GM10248 (cell line): ENCODE results near the gene HHIPL1.

Experiments used
- CTCF ChIA-PET: fragments of 300-600 bp; sonication (Branson Sonifier 250); formaldehyde crosslinking; extraction: SDS; loops from one replicate; lab custom pipeline; 2021; ENCODE audit warnings: antibody characterized with exemption; lab: Yijun Ruan, JAX
- POLR2A ChIA-PET: fragments of 350-650 bp; sonication (Branson Sonifier 250); formaldehyde crosslinking; extraction: SDS; loops from one replicate; lab custom pipeline; 2020; ENCODE audit warnings: antibody characterized with exemption; lab: Yijun Ruan, JAX
- DNase-seq: peaks from one replicate; pipeline ENCODE4 v3.0.0; 2012; ENCODE audit errors: extremely low spot score
- TF ChIP-seq, protein P1 (sequence below): IDR thresholded peaks from 2 replicates; pipeline ENCODE4 v1.5.1; 2012; ENCODE audit warnings: mild to moderate bottlenecking, low read depth; ENCODE audit errors: extremely low read depth, missing control alignments, control extremely low read depth

The HHIPL1 gene

GRCh38 chr14:99699861-99700260 lies 54.9 kb downstream of the HHIPL1 start:
- POLR2A ChIA-PET, result no interaction called here
- TF ChIP-seq, protein P1, sequence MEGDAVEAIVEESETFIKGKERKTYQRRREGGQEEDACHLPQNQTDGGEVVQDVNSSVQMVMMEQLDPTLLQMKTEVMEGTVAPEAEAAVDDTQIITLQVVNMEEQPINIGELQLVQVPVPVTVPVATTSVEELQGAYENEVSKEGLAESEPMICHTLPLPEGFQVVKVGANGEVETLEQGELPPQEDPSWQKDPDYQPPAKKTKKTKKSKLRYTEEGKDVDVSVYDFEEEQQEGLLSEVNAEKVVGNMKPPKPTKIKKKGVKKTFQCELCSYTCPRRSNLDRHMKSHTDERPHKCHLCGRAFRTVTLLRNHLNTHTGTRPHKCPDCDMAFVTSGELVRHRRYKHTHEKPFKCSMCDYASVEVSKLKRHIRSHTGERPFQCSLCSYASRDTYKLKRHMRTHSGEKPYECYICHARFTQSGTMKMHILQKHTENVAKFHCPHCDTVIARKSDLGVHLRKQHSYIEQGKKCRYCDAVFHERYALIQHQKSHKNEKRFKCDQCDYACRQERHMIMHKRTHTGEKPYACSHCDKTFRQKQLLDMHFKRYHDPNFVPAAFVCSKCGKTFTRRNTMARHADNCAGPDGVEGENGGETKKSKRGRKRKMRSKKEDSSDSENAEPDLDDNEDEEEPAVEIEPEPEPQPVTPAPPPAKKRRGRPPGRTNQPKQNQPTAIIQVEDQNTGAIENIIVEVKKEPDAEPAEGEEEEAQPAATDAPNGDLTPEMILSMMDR, result no peak
- DNase-seq, result no peak
- CTCF ChIA-PET, result interaction anchor here (1.5 kb wide), 1 partner anchor 30 kb away, joined by 4 read pairs; no protein-coding TSS in a partner anchor

GRCh38 chr14:99700379-99700778 lies 55.5 kb downstream of the HHIPL1 start:
- POLR2A ChIA-PET, result no interaction called here
- TF ChIP-seq, protein P1, result no peak
- DNase-seq, result no peak
- CTCF ChIA-PET, result interaction anchor here (1.5 to 1.8 kb wide), 2 partner anchors 17 to 29 kb away, joined by 4 to 8 read pairs; partner anchors contain the start of gene CYP46A1

- POLR2A ChIA-PET, result no interaction called here
- TF ChIP-seq, protein P1, result no peak
- CTCF ChIA-PET, result interaction anchor here (1.5 to 1.8 kb wide), 2 partner anchors 18 to 28 kb away, joined by 4 to 8 read pairs; partner anchors contain the start of gene CYP46A1
- DNase-seq, result no peak
These were observed 56.3 kb downstream of the HHIPL1 start for GRCh38 chr14:99701260-99701659.

GRCh38 chr14:99702115-99702514 lies 57.2 kb downstream of the HHIPL1 start:
- POLR2A ChIA-PET, result no interaction called here
- DNase-seq, result no peak
- TF ChIP-seq, protein P1, result no peak
- CTCF ChIA-PET, result interaction anchor here (1.8 kb wide), 1 partner anchor 19 kb away, joined by 8 read pairs; the partner anchor contains the start of gene CYP46A1

- ChIA-PET POLR2A (no interaction called here), CTCF (no interaction called here)
- DNase-seq, result no peak
- TF ChIP-seq, protein P1, result no peak
These were observed 58.5 kb downstream of the HHIPL1 start for GRCh38 chr14:99703381-99703780.

- ChIA-PET POLR2A (no interaction called here), CTCF (no interaction called here)
- TF ChIP-seq, protein P1, result no peak
- no peak for DNase-seq
These were observed 59.1 kb downstream of the HHIPL1 start for GRCh38 chr14:99704037-99704436.
